Effector CD8-positive, alpha-beta T cell (primary cell): ENCODE results near the gene HS3ST1.

Source experiments
- DNase-seq: peaks from one replicate; lab custom pipeline; 2025; lab: John Stamatoyannopoulos, UW
- total RNA-seq, 4 experiments: gene quantifications; one replicate each; lab custom pipeline; 2026; lab: John Stamatoyannopoulos, UW

The HS3ST1 gene
- total RNA-seq: 0 to 0.18 (median 0.09) reads per million in 4 experiments

DNA sequence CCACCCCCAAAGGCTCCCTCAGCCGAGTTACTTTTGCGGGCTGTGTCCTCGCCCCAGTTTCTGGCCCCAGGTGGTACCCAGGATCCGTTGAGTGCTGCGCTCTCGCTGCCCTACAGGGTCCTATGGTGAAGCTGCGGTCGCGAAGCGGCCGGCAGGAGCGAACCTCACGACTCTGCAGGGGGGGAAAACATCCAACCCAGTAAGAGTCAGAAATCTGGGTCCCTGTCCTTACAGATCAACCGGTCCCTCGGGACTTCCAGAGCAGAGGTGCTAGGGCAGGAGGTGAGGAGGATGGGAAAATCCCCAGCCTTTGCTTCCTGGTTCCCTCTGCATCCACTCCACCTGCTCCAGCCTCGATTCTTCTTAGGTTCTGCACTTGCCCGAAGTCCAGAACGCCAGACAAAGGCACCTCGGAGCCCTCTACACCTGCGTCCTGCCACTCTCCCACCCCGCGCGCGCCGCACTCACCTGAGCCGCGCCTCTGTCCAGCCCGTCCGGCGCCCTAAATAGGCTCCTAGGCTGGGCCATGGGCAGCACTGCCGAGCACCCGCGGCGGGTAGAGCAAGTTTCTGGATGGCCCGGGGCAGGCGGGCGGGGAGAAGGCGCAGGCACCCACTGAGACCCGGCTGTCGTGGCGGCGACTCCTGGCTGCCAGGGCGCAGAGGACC lies at the start of gene HS3ST1:
Gene HS3ST1 (minus strand): TSS at position 664 of the 668 bp plus-strand sequence. CDS start 28,889 bp downstream, outside the sequence.
- no peak for DNase-seq

- DNase-seq: no peak
These were observed 47.2 kb upstream of the HS3ST1 start for GRCh38 chr4:11475871-11476270.

- no peak for DNase-seq
These were observed 45.5 kb upstream of the HS3ST1 start for GRCh38 chr4:11474146-11474545.

DNA sequence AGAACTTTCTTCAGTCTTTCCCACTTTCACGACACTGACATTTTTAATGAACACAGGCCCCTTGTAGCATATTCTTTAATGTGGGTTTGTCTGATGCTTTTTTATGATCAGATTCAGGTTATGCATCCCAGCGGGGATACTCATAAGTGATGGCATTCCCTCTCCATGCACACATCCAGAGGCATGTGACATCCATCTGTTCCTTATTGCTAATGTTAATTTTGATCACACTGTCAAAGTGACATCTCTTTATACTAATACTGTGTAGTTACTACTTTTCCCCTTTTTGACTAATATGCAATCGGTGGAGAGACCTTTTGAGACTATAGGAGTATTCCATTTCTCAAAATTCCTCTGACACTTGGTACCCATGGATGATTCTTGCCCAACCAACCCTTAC lies 43.8 kb upstream of the HS3ST1 start:
- no peak for DNase-seq

DNA sequence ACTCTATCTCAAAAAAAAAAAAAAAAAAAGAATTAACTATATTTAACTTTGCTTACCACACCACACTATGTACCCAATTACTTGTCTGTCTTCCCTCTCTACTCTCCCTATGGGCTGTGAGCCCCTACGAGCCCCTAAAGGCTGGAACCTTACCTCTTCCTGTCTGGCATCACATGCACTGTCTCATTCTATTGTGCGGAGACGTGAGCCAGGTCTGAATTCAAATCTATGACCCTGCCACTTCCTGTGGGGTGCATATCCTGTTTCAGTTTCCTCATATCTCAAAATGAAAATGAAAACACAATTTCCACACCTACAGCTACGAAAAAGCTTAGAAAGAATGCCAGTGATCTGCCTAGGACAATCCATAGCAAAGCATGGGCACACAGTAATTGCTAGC lies 42.9 kb upstream of the HS3ST1 start:
- peak; percentile 3 for DNase-seq

- no peak for DNase-seq
These were observed 42.4 kb upstream of the HS3ST1 start for GRCh38 chr4:11471046-11471441.

DNA sequence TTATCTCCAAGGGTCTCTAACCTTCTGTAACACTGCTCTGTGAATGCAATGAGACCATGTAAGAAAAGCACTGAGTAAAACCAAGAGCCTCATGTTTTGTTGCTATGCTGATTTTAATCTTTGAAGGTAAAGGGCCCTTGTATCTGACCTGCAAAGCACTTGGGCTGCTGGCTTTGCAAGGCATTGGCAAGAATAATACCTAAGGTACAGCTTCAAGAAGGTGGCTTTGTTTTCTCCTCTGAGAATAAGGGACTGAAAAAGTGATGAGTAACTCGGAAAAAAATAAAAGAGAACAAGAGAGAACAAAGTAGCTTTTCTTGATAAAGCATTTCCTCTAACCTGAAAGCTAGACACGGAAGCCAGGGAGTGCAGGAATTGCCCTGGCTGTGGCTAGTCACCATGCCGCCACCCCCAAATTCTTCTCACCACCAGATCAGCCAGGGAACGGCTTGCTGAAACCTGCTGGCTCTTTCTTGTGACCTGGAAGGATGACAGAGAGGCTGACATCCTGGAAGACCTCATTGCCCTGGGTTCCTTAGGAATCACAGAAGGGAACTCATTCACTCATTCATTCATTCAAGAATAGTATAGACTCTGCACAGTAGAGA lies 41.8 kb upstream of the HS3ST1 start:
- DNase-seq: no peak

DNA sequence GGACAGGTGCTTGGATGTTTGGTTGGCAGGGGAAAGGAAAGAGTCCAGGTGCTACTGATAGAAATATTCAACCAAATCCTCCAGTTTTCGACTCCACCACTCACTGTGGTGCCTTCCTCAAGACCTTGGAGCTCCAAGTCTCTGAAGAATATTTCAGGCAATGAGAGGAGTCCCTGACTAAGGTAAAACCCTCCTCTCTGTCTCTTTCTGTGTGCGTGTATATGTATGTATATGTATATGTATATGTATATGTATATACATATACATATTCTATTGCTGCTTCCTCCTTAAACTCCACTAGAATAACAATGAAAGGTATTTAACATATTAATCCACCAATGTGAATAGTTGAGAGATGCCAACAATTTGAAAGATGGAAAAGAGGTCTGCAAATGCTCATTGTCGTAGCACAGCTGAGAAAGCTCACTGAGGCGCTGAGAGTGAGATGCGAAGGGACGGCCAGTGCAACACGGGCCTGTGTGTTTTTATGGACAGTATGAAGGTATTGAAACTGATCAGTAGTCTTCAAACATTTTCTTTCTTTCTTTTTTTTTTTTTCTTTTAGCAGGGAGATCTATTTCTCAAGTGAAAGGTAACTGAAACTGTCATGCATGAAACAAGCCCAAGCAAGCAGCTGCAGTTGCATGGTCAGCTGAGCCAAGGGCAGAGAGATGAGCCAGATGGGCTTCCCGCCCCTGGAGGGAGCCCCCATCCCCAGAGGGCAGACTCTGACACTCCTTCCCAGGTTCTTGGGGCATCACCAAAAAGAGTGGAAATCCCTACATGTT lies 41.1 kb upstream of the HS3ST1 start:
- DNase-seq: no peak

- no peak for DNase-seq
These were observed 40.2 kb upstream of the HS3ST1 start for GRCh38 chr4:11468901-11469300.

DNA sequence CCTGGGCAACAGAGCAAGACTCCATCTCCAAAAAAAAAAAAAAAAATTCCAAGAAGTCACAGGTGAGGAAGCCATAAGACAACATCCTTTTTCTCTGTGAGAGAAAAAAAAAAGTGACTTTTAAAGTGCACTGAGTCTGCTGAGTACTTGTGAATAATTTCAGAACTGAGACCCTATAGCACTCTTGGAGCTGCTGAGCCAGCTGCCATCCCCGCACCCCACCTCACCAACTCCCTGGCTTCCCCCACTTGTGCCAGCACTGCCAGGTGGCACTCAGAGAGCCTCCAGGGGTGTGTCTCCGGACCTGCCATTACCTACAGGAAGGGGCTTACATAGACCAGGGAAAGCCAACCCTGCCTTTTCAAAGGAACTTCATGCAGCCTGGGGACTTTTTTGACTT lies 39.2 kb upstream of the HS3ST1 start:
- no peak for DNase-seq

- no peak for DNase-seq
These were observed 35.0 kb upstream of the HS3ST1 start for GRCh38 chr4:11463707-11464106.

GRCh38 chr4:11456401-11456800 lies 27.7 kb upstream of the HS3ST1 start:
- DNase-seq: no peak

- no peak for DNase-seq
These were observed 26.6 kb upstream of the HS3ST1 start for GRCh38 chr4:11455201-11455835.

GRCh38 chr4:11451716-11452115 lies 23.0 kb upstream of the HS3ST1 start:
- no peak for DNase-seq

GRCh38 chr4:11446155-11446811 lies 17.6 kb upstream of the HS3ST1 start:
- no peak for DNase-seq

GRCh38 chr4:11441194-11441556 lies 12.5 kb upstream of the HS3ST1 start:
- no peak for DNase-seq

DNA sequence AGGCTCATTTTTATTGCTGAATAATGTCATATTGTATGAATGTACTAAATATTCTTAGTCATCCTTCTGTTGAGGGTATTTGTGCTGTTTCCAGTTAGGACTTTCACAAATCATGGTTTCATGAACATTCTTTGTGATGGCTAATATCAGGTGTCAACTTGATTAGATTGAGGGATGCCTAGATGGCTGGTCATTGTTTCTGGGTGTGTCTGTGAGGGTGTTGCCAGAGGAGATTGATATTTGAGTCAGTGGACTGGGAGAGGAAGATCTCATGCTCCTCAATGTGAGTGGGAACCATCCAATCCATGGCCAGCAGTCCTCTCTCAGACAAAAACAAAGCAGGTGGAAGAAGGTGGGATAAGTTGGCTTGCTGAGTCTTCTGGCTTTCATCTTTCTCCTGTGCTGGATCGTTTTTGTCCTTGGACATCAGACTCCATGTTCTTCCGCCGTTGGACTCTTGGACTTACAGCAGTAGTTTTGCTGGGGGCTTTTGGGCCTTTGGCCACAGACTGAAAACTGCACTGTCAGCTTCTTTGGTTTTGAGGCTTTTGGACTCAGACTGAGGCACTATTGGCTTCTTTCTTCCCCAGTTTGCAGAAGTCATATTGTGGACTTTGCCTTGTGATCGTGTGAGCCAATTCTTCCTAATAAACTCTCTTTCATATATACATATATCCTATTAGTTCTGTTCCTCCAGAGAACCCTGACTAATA lies 11.9 kb upstream of the HS3ST1 start:
- no peak for DNase-seq

- no peak for DNase-seq
These were observed 11.1 kb upstream of the HS3ST1 start for GRCh38 chr4:11439836-11440235.

DNA sequence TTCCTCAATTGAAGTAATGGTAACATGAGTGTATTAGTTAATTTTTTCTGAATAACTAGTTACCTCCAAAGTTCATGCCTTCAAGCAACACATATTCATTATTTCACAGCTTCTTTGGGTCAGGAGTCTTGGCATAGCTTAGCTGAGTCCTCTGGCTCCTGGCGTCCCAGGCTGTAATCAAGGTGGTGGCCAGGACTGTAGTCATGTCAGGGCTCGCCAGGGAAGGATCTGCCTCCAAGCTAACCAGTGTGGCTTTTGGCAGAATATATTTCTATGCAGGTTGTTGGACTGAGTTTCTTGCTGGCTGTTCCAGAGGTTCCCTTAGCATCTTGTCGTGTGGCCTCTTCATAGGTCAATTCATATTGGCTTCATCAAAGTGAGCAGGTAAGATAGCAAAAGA lies 10.0 kb upstream of the HS3ST1 start:
- DNase-seq: no peak

DNA sequence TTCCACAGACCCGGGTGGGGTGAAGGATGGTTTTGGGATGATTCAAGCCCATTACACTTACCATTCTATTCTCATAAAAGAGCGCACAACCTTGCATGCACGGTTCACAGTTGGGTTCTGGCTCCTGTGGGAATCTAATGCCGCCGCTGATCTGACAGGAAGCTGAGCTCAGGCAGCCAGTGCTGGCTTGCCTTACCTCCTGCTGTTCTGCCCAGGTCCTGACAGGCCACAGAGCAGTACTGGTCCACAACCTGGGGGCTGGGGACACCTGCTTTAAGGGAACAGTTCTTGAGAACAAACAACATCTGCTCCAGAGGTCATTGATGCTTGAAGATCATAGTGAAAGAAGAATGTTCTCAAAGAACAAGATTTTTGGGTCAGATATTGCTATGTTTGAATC lies 8.0 kb upstream of the HS3ST1 start:
- no peak for DNase-seq

DNA sequence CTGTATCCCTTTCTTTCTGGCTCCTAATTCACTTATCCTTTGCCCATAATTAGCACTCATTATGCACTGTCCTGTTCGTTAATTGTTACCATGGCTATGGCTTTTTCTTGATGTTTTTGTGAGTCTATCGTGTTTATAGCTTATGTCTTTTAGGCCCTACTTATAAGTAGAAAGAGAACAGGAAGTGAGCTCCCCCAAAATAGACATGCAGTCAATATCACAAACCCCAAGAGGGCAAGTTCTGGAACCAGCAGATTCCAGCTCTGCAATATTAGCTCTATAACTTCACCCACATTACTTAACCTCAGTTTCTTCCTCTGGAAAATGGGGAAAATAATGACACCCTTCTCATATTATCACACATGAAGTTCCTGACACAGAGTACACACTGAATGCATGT lies 7.4 kb upstream of the HS3ST1 start:
- no peak for DNase-seq
